Neural cell (in vitro differentiated cells): Measurements from ENCODE around the gene PDE7B.
"Not testable (repeated sequence)": the region's sequence is repeated elsewhere in the genome, so short reads cannot be mapped to it uniquely, and the experiment has no call there.

Experiments used
- CTCF ChIP-seq: fragments of 450-650 bp; IDR thresholded peaks from 2 replicates; pipeline ENCODE4 v1.5.1; 2014; ENCODE audit warnings: antibody characterized with exemption, mild to moderate bottlenecking, moderate library complexity; ENCODE audit not compliant: poor library complexity, severe bottlenecking
- TAF1 ChIP-seq: IDR thresholded peaks from 2 replicates; pipeline ENCODE4 v1.6.1; 2012; ENCODE audit warnings: low read depth

GRCh38 chr6:136139111-136139510 is 287.6 kb downstream of the PDE7B start:
- TF ChIP-seq CTCF, TAF1: not testable (repeated sequence)
